ENCODE measurements around the gene UFM1. TPM values are rescaled to one million over a fixed set of nuclear protein-coding genes. Genes with fewer than 3 reads are reported as not detected.

Gene UFM1
- total and polyA plus RNA-seq, 2 of the 13 experiments (the other 11 are each of a cell fraction or from before 2014, with no cell fraction given), result 42.6 to 47.0 TPM

GRCh38 chr13:38349390-38350113, at the start of gene UFM1 (continued):
- TF ChIP-seq PAX8 (CRISPR knock-in tag; IDR thresholded peaks at IDR 0.05; ENCODE audit: borderline replicate concordance) (no peak), ZBTB3 (CRISPR knock-in tag; IDR thresholded peaks at IDR 0.05; ENCODE audit: borderline replicate concordance, low read depth) (no peak), NFAT5 (CRISPR knock-in tag; IDR thresholded peaks at IDR 0.05) (no peak), ZNF639 (CRISPR knock-in tag; conservative IDR thresholded peaks at IDR 0.05) (no peak), IKZF5 (CRISPR knock-in tag; IDR thresholded peaks at IDR 0.05) (no peak; the same call in 1 of the 2 replicates), ZNF460 (CRISPR knock-in tag; IDR thresholded peaks at IDR 0.05; ENCODE audit: borderline replicate concordance) (no peak), TOPORS (CRISPR knock-in tag; IDR thresholded peaks at IDR 0.05) (no peak), GTF3A (CRISPR knock-in tag; conservative IDR thresholded peaks at IDR 0.05) (no peak), ZNF296 (CRISPR knock-in tag; conservative IDR thresholded peaks at IDR 0.05) (no peak), ZNF776 (CRISPR knock-in tag; IDR thresholded peaks at IDR 0.05) (no peak), ONECUT2 (CRISPR knock-in tag; IDR thresholded peaks at IDR 0.05) (no peak), HDAC2 (CRISPR knock-in tag; IDR thresholded peaks at IDR 0.05) (no peak), SMAD9 (CRISPR knock-in tag; IDR thresholded peaks at IDR 0.05) (no peak), LBX2 (CRISPR knock-in tag; IDR thresholded peaks at IDR 0.05; ENCODE audit: borderline replicate concordance) (no peak), ZNF775 (CRISPR knock-in tag; IDR thresholded peaks at IDR 0.05; ENCODE audit: borderline replicate concordance) (no peak), ZNF549 (CRISPR knock-in tag; IDR thresholded peaks at IDR 0.05) (no peak), TEAD2 (CRISPR knock-in tag; IDR thresholded peaks at IDR 0.05) (no peak)
- TF ChIP-seq, protein P1, sequence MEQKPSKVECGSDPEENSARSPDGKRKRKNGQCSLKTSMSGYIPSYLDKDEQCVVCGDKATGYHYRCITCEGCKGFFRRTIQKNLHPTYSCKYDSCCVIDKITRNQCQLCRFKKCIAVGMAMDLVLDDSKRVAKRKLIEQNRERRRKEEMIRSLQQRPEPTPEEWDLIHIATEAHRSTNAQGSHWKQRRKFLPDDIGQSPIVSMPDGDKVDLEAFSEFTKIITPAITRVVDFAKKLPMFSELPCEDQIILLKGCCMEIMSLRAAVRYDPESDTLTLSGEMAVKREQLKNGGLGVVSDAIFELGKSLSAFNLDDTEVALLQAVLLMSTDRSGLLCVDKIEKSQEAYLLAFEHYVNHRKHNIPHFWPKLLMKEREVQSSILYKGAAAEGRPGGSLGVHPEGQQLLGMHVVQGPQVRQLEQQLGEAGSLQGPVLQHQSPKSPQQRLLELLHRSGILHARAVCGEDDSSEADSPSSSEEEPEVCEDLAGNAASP (CRISPR knock-in tag; IDR thresholded peaks at IDR 0.05; ENCODE audit: borderline replicate concordance), result no peak
- TF ChIP-seq, protein P2, sequence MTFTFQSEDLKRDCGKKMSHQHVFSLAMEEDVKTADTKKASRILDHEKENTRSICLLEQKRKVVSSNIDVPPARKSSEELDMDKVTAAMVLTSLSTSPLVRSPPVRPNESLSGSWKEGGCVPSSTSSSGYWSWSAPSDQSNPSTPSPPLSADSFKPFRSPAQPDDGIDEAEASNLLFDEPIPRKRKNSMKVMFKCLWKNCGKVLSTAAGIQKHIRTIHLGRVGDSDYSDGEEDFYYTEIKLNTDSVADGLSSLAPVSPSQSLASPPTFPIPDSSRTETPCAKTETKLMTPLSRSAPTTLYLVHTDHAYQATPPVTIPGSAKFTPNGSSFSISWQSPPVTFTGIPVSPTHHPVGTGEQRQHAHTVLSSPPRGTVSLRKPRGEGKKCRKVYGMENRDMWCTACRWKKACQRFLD (CRISPR knock-in tag; IDR thresholded peaks at IDR 0.05; ENCODE audit: borderline replicate concordance), result no peak

Measured in HepG2 (cell line).